Tibial artery (tissue), 4 donors: Measurements from ENCODE around the gene MATN4.

Experiments
- DNase-seq, 2 donors: peaks; one replicate each; pipeline ENCODE4 v3.0.0-alpha.2; 2019
- H3K27ac ChIP-seq, 2 donors: fragments of 200-600 bp; sonication (generic) in 1 of 2; 1 replicate in 1 of 2; 2 replicates in 1 of 2; pipeline ENCODE4 v1.5.1; 2018 to 2019; ENCODE audit warnings: mild to moderate bottlenecking in 1 of 2
- H3K27me3 ChIP-seq, 2 donors: fragments of 200-600 bp; sonication (generic) in 1 of 2; one replicate each; pipeline versions ENCODE4 v1.5.1 to v1.6.0; 2016 to 2019
- H3K36me3 ChIP-seq, 3 donors: fragments of 200-600 bp; sonication (generic) in 2 of 3; one replicate each; pipeline ENCODE4 v1.5.1; 2016 to 2019; ENCODE audit warnings: mild to moderate bottlenecking in 2 of 3
- H3K4me1 ChIP-seq, 4 donors: fragments of 200-600 bp; sonication (generic) in 2 of 4; 1 replicate in 3 of 4; 2 replicates in 1 of 4; pipeline ENCODE4 v1.5.1; 2016 to 2019
- H3K4me3 ChIP-seq, 2 donors: fragments of 200-600 bp; sonication (generic) in 1 of 2; 1 replicate in 1 of 2; 2 replicates in 1 of 2; pipeline ENCODE4 v1.5.1; 2018 to 2019; ENCODE audit warnings: mild to moderate bottlenecking in 2 of 2
- H3K9me3 ChIP-seq, 3 donors: fragments of 200-600 bp; sonication (generic) in 1 of 3; one replicate each; pipeline ENCODE4 v1.5.1; 2016 to 2019
- CTCF ChIP-seq, 2 experiments: fragments of 200-600 bp in 1 of 2; fragments of 450-650 bp in 1 of 2; IDR thresholded peaks; one replicate each; pipeline ENCODE4 v1.5.1; 2017 to 2019; ENCODE audit warnings: antibody characterized with exemption in 2 of 2, mild to moderate bottlenecking in 1 of 2, moderate library complexity in 1 of 2
- intact Hi-C: fragments of 100-400 bp; cut with DNase I; formaldehyde crosslinking; loops from one replicate; pipeline ENCODE4 v1.15.0; 2023; ENCODE audit warnings: low total_unique reads

Gene MATN4

DNA sequence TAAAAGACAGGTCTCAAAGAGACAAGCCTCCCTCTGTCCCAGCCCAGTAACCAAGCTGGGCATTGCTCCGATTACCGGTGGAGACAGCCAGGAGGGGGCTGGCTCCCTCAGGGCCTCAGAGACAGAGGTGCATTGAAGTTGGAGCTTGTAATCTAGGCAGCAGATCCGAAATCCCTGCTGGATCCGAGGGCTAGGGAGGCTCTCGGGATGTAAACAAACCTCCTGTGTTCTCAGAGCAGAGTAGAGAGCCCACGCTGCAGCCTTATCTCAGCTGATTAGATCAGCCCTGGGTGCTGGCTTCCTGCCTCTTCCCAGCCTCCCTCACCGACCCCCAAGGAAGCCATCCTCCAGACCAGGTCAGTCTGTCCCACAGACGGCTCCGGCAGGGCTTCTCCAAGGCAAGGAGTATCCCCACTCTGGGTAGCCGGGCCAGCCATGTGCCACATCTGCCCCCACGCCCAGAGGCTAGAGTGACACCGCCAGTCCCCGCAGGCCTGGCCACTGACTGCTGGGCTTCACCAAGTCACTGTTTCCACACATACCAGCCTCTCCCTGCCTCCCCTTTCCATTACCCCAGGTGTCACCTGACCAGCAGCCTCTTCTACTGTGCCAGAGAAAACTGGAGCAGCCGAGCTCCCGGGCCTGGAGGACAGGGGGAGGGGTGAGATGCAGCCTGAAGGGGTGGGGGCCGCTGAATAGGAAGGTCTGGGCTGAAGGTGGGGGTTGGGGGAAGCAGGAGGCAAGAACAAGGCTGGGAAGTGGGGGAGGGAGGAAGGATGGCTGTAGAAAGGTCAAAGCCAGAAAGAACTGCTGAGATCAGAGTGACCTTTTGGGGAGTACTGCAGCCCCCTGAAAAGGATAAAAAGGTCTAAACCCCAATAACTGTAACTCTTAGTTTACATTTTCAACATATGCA lies 34.1 kb upstream of the MATN4 start:
- H3K4me3 ChIP-seq = peak overlapping the region; percentile 32 to 84
- no peaks in the 10 kb centered on the region for H3K27me3 ChIP-seq
- H3K36me3 ChIP-seq = peaks cover 0 to 6% (median 0%) of the 10 kb centered on the region in 3 donors
- intact Hi-C loops = loop anchor here (10.0 kb wide), 1 partner anchor 1157 kb away; the partner anchor contains the start of gene JPH2
- DNase-seq = peak; percentile 69 to 93
- peak overlapping the region; percentile 86 to 98 for H3K27ac ChIP-seq
- TF ChIP-seq CTCF (IDR thresholded peaks at IDR 0.05) = no peak
- H3K9me3 ChIP-seq = no peaks in the 10 kb centered on the region
- H3K4me1 ChIP-seq = peaks cover 5 to 100% (median 92%) of the 10 kb centered on the region in 4 donors

- TF ChIP-seq CTCF (IDR thresholded peaks at IDR 0.05) = no peak
- Histone ChIP-seq H3K27me3 (no peaks in the 10 kb centered on the region), H3K36me3 (peaks cover 0 to 6% (median 0%) of the 10 kb centered on the region in 3 donors), H3K27ac (peak overlapping the region; percentile 86 to 98), H3K4me3 (peak overlapping the region; percentile 32 to 84), H3K4me1 (peaks cover 5 to 100% (median 95%) of the 10 kb centered on the region in 4 donors), H3K9me3 (no peaks in the 10 kb centered on the region)
- peak in 1 of 2 donors; percentile 64 for DNase-seq
- intact Hi-C loops = loop anchor here (10.0 kb wide), 1 partner anchor 1157 kb away; the partner anchor contains the start of gene JPH2
These were observed 33.5 kb upstream of the MATN4 start for GRCh38 chr20:45341579-45341938.

DNA sequence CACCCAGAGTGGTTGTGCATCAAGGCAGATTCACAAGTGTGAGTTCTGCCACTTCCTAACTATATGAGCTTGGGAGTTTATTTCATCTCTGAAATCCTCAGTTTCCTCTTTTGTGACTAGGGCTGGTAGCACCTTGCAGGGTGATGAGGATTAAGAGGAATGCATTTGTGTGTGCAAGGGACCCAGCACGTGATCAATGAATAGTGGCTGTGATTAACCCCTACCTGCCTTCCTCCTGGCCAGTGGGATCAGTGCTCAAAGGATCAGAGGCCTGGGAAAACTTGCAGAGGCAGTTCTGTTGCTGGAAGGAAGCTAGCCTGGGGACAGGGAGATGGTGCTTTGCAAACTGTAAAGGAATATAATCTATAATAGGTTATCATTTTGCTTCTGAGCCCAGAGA lies 32.9 kb upstream of the MATN4 start:
- intact Hi-C loops = loop anchor here (10.0 kb wide), 1 partner anchor 1156 kb away; the partner anchor contains the start of gene JPH2
- no peak for DNase-seq
- Histone ChIP-seq H3K27me3 (no peaks in the 10 kb centered on the region), H3K27ac (peak overlapping the region; percentile 86 to 98), H3K4me3 (no peak overlapping the region), H3K36me3 (peaks cover 0 to 6% (median 0%) of the 10 kb centered on the region in 3 donors), H3K9me3 (no peaks in the 10 kb centered on the region), H3K4me1 (peaks cover 5 to 100% (median 94%) of the 10 kb centered on the region in 4 donors)
- no peak for TF ChIP-seq CTCF (IDR thresholded peaks at IDR 0.05)

DNA sequence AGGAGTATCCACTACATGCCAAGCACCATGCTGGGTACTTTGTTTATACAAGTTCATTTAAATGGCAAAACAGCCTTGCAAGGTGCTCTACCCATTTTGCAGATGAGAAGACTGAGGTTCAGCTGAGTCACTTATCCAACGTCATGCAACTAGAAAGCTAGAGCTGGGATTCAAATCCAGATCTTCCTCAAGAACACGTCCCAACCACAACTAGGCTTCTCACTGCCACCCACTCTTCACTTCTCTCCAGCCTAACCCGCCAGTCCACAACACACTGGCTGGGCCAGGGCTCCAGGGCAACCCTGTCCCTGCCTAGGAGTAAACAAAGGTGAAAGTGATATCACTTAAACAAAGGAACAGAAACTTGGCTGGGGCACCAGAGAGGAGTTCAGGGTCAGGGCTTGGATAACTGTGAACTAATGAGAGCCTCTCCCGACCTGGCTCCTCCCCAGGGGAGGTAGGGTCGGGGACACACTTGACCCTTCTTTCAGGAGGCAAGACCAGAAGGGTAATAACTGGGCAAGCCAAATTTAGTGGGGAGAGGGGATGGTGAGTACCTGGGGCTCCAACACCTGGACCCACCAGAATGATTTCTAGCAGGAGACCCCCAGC lies 32.2 kb upstream of the MATN4 start:
- Histone ChIP-seq H3K36me3 (peaks cover 0 to 11% (median 6%) of the 10 kb centered on the region in 3 donors), H3K4me3 (no peak overlapping the region), H3K4me1 (peaks cover 5 to 100% (median 93%) of the 10 kb centered on the region in 4 donors), H3K27ac (peak overlapping the region; percentile 86 to 98), H3K9me3 (no peaks in the 10 kb centered on the region), H3K27me3 (no peaks in the 10 kb centered on the region)
- intact Hi-C loops = loop anchor here (10.0 kb wide), 1 partner anchor 1156 kb away; the partner anchor contains the start of gene JPH2
- peak in 1 of 2 donors; percentile 51 for DNase-seq
- no peak for TF ChIP-seq CTCF (IDR thresholded peaks at IDR 0.05)

GRCh38 chr20:45339799-45340198 lies 31.7 kb upstream of the MATN4 start:
- Histone ChIP-seq H3K27ac (peak overlapping the region; percentile 86 to 98), H3K9me3 (no peaks in the 10 kb centered on the region), H3K4me3 (no peak overlapping the region), H3K36me3 (peaks cover 0 to 16% (median 11%) of the 10 kb centered on the region in 3 donors), H3K27me3 (no peaks in the 10 kb centered on the region), H3K4me1 (peaks cover 5 to 96% (median 87%) of the 10 kb centered on the region in 4 donors)
- intact Hi-C loops = loop anchor here (5.0 to 10.0 kb wide), 2 partner anchors 737 to 1155 kb away; partner anchors contain the start of gene JPH2
- peak in 1 of 2 donors; percentile 15 for DNase-seq
- no peak for TF ChIP-seq CTCF (IDR thresholded peaks at IDR 0.05)
